SK-MEL-5 (cell line): ENCODE results near the gene FAM83G. TPM values are rescaled to one million over a fixed set of nuclear protein-coding genes. Genes with fewer than 3 reads are reported as not detected.
"Not testable (repeated sequence)": the region's sequence is repeated elsewhere in the genome, so short reads cannot be mapped to it uniquely, and the experiment has no call there.

Experiments used
- DNase-seq: peaks from one replicate; pipeline ENCODE4 v3.0.0-alpha.2; 2016; ENCODE audit warnings: low read depth, low spot score
- in situ Hi-C: cut with HindIII; loops from 2 replicates; pipeline ENCODE4 v1.10.0; 2016; ENCODE audit warnings: low sequenced_read_pairs, high pct_unique_total_duplicates, low pct_unique_long_range_greater_than_20kb
- polyA plus RNA-seq, 2 experiments: library from polyadenylated mRNA; depleted of rRNA; stranded (reverse); fragments of >200 nt; gene quantifications; 2 replicates each; pipeline ENCODE4 v1.2.3, GENCODE V29; 2015
- total RNA-seq: library from RNA; depleted of rRNA; stranded (reverse); fragments of >200 nt; shearing (Covaris generic); gene quantifications from 2 replicates; pipeline ENCODE4 v1.2.3, GENCODE V29; 2014; rRNA removed

Gene FAM83G
- 0.61 and 0.85 TPM in 2 replicates for total RNA-seq
- 0.75 and 1.5 TPM in 2 replicates for polyA plus RNA-seq (2015; cell fraction: cytosol; rRNA removed)
- 1.6 and 1.7 TPM in 2 replicates for polyA plus RNA-seq (2015; cell fraction: nucleus; rRNA removed)

DNA sequence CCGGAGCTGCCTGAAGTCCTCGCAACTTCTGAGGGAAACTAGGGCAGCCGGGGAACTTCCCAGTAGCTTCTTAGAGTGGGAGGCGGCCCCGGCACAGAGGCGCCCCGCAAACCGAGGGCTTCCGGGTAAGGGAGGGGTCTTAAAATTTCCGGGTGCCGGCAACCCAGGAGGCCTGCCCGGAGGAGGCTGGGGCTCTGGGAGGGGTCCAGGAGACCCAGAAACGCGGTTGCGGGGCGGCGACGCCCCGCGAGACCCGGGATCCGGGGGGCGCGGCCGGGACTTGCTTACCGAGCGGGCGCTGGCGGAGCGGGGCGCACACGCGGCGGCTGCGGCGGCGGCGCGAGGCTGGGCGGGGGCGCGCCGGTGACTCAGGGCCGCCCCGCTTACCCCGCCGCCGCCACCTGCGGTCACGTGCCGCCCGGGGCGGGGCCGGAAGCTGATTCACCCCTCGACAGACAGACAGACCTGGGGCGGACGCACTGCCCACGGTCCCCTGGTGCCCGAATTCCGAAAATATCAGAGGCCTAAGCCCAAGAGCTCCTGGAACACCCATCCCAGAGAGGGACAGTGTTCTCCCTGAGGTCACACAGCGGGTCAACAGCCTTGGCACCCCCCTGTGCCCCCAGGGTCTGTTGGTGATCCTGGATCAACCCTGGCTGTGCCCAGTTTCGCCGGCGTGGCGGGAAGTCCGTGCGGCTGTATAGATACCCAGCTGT lies at the start of gene FAM83G:
FAM83G (minus strand) TSS at position 344 of the 716 bp plus-strand sequence. CDS start 723 bp downstream, outside the sequence.
- in situ Hi-C loops, result no loop called here
- no peak for DNase-seq

GRCh38 chr17:19048826-19049225 lies 44.3 kb upstream of the FAM83G start:
- DNase-seq, in situ Hi-C loops: not testable (repeated sequence)

GRCh38 chr17:19047510-19047909 lies 42.9 kb upstream of the FAM83G start:
- in situ Hi-C loops, DNase-seq: not testable (repeated sequence)

GRCh38 chr17:19046782-19047375 lies 42.3 kb upstream of the FAM83G start, which contains the start of gene GRAP:
Gene GRAP, minus strand, starts transcription at chr17:19046957. Its CDS starts 31 bp downstream, at chr17:19046926.
- DNase-seq, in situ Hi-C loops: not testable (repeated sequence)

DNA sequence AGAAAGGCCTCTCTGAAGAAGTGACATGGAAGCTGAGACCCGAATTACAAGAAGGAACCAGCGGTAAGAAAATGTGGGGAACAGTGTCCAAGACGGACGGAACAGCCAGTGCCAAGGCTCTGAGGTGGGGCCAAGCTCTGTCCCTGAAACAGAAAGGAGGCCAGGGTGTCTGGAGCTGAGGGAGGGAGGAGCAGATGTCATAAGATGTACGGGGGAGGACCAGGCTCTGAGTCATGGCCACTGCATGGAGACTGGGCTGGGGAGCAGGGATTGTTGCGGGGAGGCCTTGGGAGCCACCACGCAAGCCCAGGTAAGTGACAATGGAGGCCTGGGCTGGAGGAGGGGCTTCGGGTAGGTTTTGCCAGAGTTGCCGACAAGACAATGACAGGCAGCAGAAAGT lies 40.1 kb upstream of the FAM83G start:
- in situ Hi-C loops, result not testable (repeated sequence)

GRCh38 chr17:19043032-19043431 lies 38.5 kb upstream of the FAM83G start:
- DNase-seq, in situ Hi-C loops: not testable (repeated sequence)

More for the DNA sequence above, 40.1 kb upstream of the FAM83G start:
- not testable (repeated sequence) for DNase-seq

GRCh38 chr17:19042369-19042768 lies 37.8 kb upstream of the FAM83G start:
- DNase-seq, in situ Hi-C loops: not testable (repeated sequence)

DNA sequence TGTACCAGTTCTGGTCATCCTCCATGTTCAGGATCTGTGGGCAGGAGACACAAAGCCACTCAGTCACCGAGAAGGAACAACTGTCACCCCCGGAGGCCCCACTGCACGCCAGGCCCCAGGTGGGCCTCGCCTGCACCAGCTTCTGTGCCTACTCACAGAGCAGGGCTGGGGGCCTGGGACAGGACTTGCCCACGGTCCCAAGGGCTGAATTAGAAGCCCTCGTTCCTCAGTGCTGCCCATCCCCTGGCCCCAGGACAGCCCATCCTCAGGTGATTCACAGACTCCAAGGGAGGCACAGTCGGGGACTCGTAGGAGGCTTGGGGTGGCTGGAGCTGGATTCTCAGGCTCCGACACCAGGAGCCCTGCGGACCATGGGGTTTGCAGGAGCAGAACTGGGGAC lies 37.3 kb upstream of the FAM83G start:
- DNase-seq, in situ Hi-C loops: not testable (repeated sequence)

- DNase-seq, in situ Hi-C loops: not testable (repeated sequence)
Observed at GRCh38 chr17:19040350-19040749, 35.8 kb upstream of the FAM83G start.

DNA sequence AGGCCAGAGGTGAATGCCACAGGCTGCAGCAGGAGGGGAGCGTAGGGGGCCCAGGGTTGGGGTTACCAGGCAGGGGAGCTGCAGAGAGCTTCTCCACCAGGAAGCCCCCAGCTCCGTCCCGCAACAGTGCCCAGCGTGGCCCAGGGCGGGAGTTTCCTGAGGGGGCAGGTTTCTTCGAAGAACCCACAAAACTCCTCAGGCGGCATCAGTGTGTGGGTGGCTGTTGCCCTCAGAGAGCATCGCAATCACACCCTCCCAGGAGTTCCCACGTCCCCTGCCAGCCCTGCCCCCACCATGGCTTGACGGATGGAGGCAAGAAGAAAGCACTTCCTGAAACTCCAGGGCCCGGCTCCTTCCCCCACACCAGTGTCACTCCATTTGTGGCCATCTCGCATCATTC lies 34.2 kb upstream of the FAM83G start:
- in situ Hi-C loops, DNase-seq: not testable (repeated sequence)

GRCh38 chr17:19038007-19038406 lies 33.4 kb upstream of the FAM83G start:
- DNase-seq, in situ Hi-C loops: not testable (repeated sequence)

DNA sequence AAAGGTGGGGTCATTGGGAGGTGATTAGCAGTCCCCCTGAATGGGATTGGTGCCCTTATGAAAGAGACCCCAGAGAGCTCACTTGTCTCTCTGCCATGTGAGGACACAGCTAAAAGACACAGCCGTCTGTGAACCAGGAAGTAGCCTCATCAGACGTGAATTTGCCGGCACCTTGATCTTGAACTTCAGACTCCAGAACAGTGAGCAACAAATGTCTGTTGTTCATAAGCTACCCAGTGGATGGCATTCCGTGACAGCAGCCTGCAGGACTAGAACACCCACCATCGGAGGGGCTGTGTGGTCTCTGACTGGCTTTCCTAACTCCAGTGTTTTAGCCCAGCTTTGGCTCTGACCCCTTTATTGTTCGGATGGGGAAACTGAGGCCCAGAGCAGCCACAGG lies 33.0 kb upstream of the FAM83G start:
- in situ Hi-C loops, DNase-seq: not testable (repeated sequence)

DNA sequence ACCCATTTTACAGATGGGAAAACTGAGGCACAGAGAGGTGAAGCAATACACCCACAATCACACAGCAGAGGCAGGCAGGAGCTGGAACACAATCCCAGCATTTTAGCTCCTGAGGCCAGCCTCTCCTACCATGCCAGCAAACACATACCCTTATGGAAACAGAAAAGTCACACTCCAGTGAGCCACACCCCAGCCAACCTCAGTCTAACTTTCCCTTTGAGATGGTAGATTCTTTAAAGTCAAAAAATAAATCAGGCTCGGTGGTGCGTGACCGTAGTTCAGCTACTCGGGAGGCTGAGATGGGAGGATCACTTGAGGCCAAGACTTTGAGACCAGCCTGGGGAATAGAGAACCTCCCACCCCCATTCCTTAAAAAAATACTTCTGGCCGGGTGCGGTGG lies 31.6 kb upstream of the FAM83G start:
- DNase-seq, in situ Hi-C loops: not testable (repeated sequence)

DNA sequence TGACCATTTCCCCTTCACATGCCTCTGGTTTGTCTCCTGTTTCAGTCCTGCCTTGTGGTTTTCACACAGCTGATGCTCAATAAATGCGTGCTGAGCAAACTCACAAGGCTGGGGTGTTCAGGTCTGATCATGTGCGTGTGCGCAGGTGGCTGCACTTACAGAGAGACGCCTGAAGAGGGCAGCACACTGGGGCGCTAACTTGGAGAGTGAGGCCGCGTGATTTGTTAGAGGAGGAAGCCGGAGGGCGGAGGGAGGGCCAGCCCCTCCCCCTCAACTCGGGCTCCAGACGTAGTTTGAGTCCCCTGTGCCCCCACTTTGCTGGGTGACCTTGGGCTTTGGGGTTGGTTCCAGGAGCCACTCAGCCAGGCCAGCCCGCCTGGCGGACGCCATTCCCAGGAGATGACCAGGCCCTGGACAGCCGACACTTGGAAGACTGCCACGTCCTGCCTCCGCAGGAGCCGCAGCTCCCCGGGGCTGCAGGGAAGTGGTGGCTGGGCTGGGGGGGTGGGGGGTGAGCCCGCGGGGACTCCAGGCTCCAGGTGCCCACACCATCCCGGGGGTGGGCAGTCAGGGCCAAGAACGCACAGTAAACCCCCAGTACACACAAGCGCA lies 27.9 kb upstream of the FAM83G start:
- in situ Hi-C loops, DNase-seq: not testable (repeated sequence)

DNA sequence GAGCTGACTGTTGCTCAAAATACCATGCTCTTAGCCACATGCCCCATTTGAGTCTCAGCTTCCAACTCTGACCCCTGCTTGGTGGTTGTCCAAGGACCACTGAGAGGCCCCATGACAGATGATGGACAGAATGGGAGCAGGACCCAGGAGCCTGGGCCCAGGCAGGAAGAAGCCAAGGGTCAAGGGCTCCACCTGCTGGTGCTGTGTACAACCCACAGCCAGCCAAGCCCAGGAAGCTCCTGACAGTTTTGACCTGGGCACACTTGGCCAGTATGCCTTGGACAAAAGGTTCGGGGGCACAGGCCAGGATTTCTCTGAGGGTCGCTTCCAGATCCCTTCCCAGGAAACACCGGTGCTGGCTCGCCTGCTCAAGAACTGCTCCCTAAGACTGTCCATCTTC lies 27.2 kb upstream of the FAM83G start:
- in situ Hi-C loops, DNase-seq: not testable (repeated sequence)

DNA sequence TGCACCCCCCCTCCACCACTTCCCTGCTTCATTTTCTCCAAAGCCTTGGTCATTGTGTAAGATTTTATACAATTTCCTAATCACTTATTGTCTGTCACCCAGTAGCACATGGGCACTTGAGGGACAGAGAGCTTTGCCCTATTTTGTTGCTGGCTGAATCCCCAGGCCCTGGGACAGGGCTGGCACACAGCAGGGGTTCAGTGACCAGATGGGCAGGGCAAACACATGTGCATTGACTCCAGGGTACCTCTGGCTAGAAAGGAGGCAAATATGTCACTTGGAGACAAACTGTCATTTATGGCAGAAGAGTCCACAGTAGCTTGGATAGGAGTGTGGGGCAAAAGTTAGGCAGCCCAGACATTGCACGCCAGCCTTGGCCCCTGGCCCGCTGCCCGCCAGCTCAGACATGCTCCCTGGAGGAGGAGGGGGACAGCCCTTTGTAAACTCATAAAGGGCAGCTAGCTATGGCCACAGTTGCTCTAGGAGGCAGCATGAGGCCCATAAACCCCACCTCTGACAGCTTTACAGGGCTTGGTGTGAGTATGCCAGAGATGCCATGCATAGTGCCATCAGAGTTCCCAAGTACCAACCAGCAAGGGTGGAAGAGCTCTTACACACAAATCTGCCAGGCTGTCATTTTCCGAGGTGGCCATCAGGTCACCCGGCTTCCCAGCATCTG lies 26.3 kb upstream of the FAM83G start:
- DNase-seq, in situ Hi-C loops: not testable (repeated sequence)

DNA sequence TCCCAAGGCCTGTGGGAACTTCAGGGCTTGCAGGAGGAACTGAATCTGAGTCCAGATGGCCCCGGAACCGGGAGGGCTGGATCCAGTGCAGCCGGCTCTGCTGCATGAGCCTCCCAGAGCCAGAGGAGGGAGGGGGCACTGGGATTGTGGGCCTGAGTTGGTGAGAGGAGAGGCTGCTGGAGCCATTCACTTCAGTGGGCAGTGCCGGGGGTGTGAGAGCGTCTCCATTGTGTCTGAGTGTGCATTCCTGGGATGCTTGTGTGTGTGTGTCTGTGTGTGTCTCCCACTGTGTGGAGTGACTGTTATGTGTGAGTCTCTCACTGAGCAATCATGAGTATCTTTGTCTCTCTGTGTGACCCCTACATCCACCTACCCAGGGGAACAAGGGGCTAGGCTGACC lies 25.2 kb upstream of the FAM83G start:
- DNase-seq, in situ Hi-C loops: not testable (repeated sequence)

DNA sequence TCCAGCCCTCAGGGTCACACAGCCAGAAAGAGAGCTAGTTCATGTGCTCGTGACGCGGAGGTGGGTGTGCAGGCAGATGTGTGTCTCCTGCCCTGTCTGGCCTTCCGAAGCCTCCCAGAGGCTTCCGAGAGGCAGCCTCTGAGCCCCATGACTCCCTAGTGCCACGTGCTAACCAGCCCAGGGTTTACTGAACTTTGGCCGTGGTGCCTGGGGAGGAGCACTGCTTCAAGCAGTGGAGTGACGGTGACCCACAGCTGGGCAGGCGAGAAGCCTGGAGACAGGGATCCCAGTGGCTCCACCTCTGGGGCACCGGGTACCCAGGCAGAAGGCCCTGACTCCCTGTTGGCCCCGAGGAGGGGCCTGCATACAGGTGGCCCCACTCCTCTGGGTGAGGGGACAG lies 24.1 kb upstream of the FAM83G start:
- in situ Hi-C loops, result not testable (repeated sequence)

More for the DNA sequence above, 24.1 kb upstream of the FAM83G start:
- not testable (repeated sequence) for DNase-seq
